Caco-2 (cell line): ENCODE results near the gene RB1. TPM values are rescaled to one million over a fixed set of nuclear protein-coding genes. Genes with fewer than 3 reads are reported as not detected.

Source experiments
- BruUV-seq: library from RNA; stranded (reverse); fragments of 400-500 nt; replicated peaks from 2 replicates; lab custom pipeline; 2021; lab: Mats Ljungman, UMichigan
- CTCF ChIA-PET: fragments of 300-600 bp; sonication (Branson Sonifier 250); formaldehyde crosslinking; loops from one replicate; lab custom pipeline; 2022; ENCODE audit warnings: antibody characterized with exemption; lab: Charles Lee
- POLR2A ChIA-PET: fragments of 300-600 bp; sonication (Branson Sonifier 250); formaldehyde crosslinking; loops from one replicate; lab custom pipeline; 2022; ENCODE audit warnings: antibody characterized with exemption; lab: Charles Lee
- DNase-seq, 2 experiments: peaks; one replicate each; pipeline versions ENCODE4 v3.0.0 to v3.0.0-alpha.2; 2020 to 2022
- H3K27me3 ChIP-seq: replicated peaks from 2 replicates; pipeline ENCODE4 v1.6.0; 2011; ENCODE audit warnings: low read length; ENCODE audit not compliant: control insufficient read depth, insufficient read depth
- H3K36me3 ChIP-seq: 2 replicates; pipeline ENCODE4 v1.5.1; 2011; ENCODE audit warnings: low read length; ENCODE audit not compliant: control insufficient read depth, insufficient read depth
- H3K4me1 ChIP-seq: fragments of 250-450 bp; sonication (Bioruptor Pico); 2 replicates; pipeline ENCODE4 v1.5.1; 2020; ENCODE audit warnings: mild to moderate bottlenecking
- H3K4me3 ChIP-seq: 2 replicates; pipeline ENCODE4 v1.5.1; 2011; ENCODE audit warnings: low read depth, mild to moderate bottlenecking, control low read depth, low read length
- H3K9me3 ChIP-seq: fragments of 250-450 bp; sonication (Bioruptor Pico); 2 replicates; pipeline ENCODE4 v1.5.1; 2020; ENCODE audit warnings: mild to moderate bottlenecking, moderate library complexity
- H3K27ac Mint-ChIP-seq: one replicate; pipeline ENCODE4 v1.8.0; 2022; ENCODE audit warnings: mixed read lengths; ENCODE audit not compliant: unreplicated experiment
- H3K27me3 Mint-ChIP-seq: one replicate; pipeline ENCODE4 v1.8.0; 2022; ENCODE audit warnings: mixed read lengths; ENCODE audit not compliant: insufficient read depth, unreplicated experiment
- H3K36me3 Mint-ChIP-seq: one replicate; pipeline ENCODE4 v1.8.0; 2022; ENCODE audit warnings: mild to moderate bottlenecking, mixed read lengths; ENCODE audit not compliant: insufficient read depth, unreplicated experiment
- H3K4me1 Mint-ChIP-seq: one replicate; pipeline ENCODE4 v1.8.0; 2022; ENCODE audit warnings: low read depth, mixed read lengths; ENCODE audit not compliant: unreplicated experiment
- H3K4me3 Mint-ChIP-seq: one replicate; pipeline ENCODE4 v1.8.0; 2022; ENCODE audit warnings: mild to moderate bottlenecking, moderate library complexity, mixed read lengths; ENCODE audit not compliant: unreplicated experiment
- H3K9me3 Mint-ChIP-seq: one replicate; pipeline ENCODE4 v1.8.0; 2022; ENCODE audit warnings: mixed read lengths; ENCODE audit not compliant: unreplicated experiment
- intact Hi-C: fragments of 100-400 bp; cut with micrococcal nuclease; formaldehyde crosslinking; loops from one replicate; pipeline ENCODE4 v1.10.0; 2022; ENCODE audit not compliant: unreplicated experiment
- total RNA-seq: library from RNA; stranded (reverse); gene quantifications from 2 replicates; pipeline ENCODE4 v1.2.3, GENCODE V29; 2022
- TF ChIP-seq, protein P1 (sequence below), 2 experiments: fragments of 200-600 bp in 1 of 2; IDR thresholded peaks; 1 replicate in 1 of 2; 2 replicates in 1 of 2; pipeline versions ENCODE4 v1.5.1 to v1.8.0; 2011 to 2022; ENCODE audit warnings: antibody characterized with exemption in 1 of 2, control low read depth in 1 of 2, inconsistent platforms in 1 of 2, low read depth in 1 of 2, low read length in 1 of 2, mild to moderate bottlenecking in 1 of 2, moderate library complexity in 1 of 2; ENCODE audit not compliant: insufficient read depth in 1 of 2, severe bottlenecking in 1 of 2, unreplicated experiment in 1 of 2

The RB1 gene
- total RNA-seq, 1 experiment from 2014 or later: 24.1 TPM

DNA sequence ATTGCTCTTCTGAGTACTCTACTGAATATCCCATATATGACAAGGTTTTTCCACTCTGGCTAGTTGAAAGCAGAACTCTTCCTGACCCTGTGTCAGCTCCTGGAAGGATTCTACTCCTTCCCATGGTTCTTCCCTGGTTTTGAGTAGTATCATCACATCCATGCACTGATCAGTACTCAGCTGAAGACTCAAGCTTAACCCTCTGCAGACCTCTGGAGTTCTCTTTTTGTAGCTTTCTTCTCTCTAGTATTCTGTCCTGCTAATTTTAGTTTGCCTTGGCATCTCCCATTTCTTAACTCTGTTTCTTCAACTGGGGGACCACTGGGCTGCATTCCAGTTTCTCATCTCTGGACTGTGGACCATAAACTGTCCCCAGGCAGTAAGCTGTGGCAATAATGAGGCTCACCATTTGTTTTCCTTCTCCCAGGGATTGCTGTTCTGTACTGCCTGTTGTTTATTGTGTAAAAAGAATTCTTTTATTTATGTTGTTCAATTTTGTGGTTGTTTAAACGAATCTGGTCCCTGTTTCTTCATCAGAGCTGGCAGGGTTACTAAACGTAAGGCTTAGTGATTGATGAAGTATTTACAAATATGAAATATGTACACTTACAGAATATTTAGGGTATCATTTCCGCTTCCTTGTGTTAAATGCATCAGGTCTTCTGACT is 89.6 kb downstream of the RB1 start:
- DNase-seq: no peak
- H3K9me3 ChIP-seq: no peaks in the 10 kb centered on the region
- Mint-ChIP-seq H3K27me3 (no peaks in the 10 kb centered on the region), H3K36me3 (peaks cover 4% of the 10 kb centered on the region), H3K4me3 (no peak overlapping the region), H3K4me1 (no peaks in the 10 kb centered on the region), H3K27ac (no peak overlapping the region), H3K9me3 (peaks cover 11% of the 10 kb centered on the region)
- H3K4me1 ChIP-seq: peaks cover 3% of the 10 kb centered on the region; the same call in 1 of the 2 replicates
- no peaks in the 10 kb centered on the region for H3K27me3 ChIP-seq
- TF ChIP-seq, protein P1, sequence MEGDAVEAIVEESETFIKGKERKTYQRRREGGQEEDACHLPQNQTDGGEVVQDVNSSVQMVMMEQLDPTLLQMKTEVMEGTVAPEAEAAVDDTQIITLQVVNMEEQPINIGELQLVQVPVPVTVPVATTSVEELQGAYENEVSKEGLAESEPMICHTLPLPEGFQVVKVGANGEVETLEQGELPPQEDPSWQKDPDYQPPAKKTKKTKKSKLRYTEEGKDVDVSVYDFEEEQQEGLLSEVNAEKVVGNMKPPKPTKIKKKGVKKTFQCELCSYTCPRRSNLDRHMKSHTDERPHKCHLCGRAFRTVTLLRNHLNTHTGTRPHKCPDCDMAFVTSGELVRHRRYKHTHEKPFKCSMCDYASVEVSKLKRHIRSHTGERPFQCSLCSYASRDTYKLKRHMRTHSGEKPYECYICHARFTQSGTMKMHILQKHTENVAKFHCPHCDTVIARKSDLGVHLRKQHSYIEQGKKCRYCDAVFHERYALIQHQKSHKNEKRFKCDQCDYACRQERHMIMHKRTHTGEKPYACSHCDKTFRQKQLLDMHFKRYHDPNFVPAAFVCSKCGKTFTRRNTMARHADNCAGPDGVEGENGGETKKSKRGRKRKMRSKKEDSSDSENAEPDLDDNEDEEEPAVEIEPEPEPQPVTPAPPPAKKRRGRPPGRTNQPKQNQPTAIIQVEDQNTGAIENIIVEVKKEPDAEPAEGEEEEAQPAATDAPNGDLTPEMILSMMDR (IDR thresholded peaks at IDR 0.05; ENCODE audit: insufficient read depth in 1 of 2, low read depth in 1 of 2, low read length in 1 of 2, severe bottlenecking in 1 of 2, unreplicated experiment in 1 of 2): no peak
- CTCF ChIA-PET: no interaction called here
- peaks cover 1% of the 10 kb centered on the region; the same call in 1 of the 2 replicates for H3K36me3 ChIP-seq
- BruUV-seq: no TSS peak
- no peak overlapping the region for H3K4me3 ChIP-seq
- POLR2A ChIA-PET: no interaction called here
- intact Hi-C loops: no loop called here

- no peak overlapping the region for H3K4me3 ChIP-seq
- Mint-ChIP-seq H3K36me3 (peaks cover 4% of the 10 kb centered on the region), H3K4me1 (no peaks in the 10 kb centered on the region), H3K27ac (no peak overlapping the region), H3K27me3 (no peaks in the 10 kb centered on the region), H3K9me3 (peaks cover 11% of the 10 kb centered on the region), H3K4me3 (no peak overlapping the region)
- peaks cover 1% of the 10 kb centered on the region; the same call in 1 of the 2 replicates for H3K36me3 ChIP-seq
- intact Hi-C loops: no loop called here
- ChIA-PET POLR2A (no interaction called here), CTCF (no interaction called here)
- TF ChIP-seq, protein P1 (IDR thresholded peaks at IDR 0.05; ENCODE audit: insufficient read depth in 1 of 2, low read depth in 1 of 2, low read length in 1 of 2, severe bottlenecking in 1 of 2, unreplicated experiment in 1 of 2): no peak
- peaks cover 3% of the 10 kb centered on the region; the same call in 1 of the 2 replicates for H3K4me1 ChIP-seq
- H3K9me3 ChIP-seq: no peaks in the 10 kb centered on the region
- no TSS peak for BruUV-seq
- no peaks in the 10 kb centered on the region for H3K27me3 ChIP-seq
- DNase-seq: no peak
Observed at GRCh38 chr13:48393698-48394085, 90.1 kb downstream of the RB1 start.

DNA sequence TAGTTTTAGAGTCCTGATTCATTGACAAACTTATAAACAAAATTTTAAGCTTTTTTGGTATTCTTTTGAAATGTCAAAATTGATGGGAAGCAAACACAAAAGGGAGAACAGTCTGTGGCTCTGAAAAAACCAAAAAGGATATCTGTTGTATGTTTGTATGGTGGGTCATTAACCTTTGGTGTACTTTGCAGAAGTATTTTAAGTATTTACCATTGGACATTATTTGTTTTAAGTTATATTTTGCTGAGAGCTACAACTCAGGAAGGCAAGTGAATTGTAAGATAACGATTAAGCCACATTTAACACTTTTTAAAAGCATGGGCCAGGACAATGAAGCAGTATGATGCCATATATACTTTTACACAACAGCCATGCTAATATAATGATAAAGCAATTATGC is 94.2 kb downstream of the RB1 start:
- BruUV-seq: no TSS peak
- no peak overlapping the region for H3K4me3 ChIP-seq
- peaks cover 1% of the 10 kb centered on the region; the same call in 1 of the 2 replicates for H3K36me3 ChIP-seq
- Mint-ChIP-seq H3K9me3 (peaks cover 11% of the 10 kb centered on the region), H3K27ac (no peak overlapping the region), H3K36me3 (peaks cover 4% of the 10 kb centered on the region), H3K4me1 (no peaks in the 10 kb centered on the region), H3K4me3 (no peak overlapping the region), H3K27me3 (no peaks in the 10 kb centered on the region)
- ChIA-PET POLR2A (no interaction called here), CTCF (no interaction called here)
- intact Hi-C loops: no loop called here
- DNase-seq: no peak
- H3K9me3 ChIP-seq: no peaks in the 10 kb centered on the region
- peaks cover 10% of the 10 kb centered on the region; the same call in 1 of the 2 replicates for H3K4me1 ChIP-seq
- TF ChIP-seq, protein P1 (IDR thresholded peaks at IDR 0.05; ENCODE audit: insufficient read depth in 1 of 2, low read depth in 1 of 2, low read length in 1 of 2, severe bottlenecking in 1 of 2, unreplicated experiment in 1 of 2): no peak
- no peaks in the 10 kb centered on the region for H3K27me3 ChIP-seq
